ENCODE data around the gene HRCT1. TPM values are rescaled to one million over a fixed set of nuclear protein-coding genes. Genes with fewer than 3 reads are reported as not detected.

Gene HRCT1
- total and polyA plus RNA-seq, 10 donors = 0.52 to 2.5 (median 0.91) TPM; not detected in 4

DNA sequence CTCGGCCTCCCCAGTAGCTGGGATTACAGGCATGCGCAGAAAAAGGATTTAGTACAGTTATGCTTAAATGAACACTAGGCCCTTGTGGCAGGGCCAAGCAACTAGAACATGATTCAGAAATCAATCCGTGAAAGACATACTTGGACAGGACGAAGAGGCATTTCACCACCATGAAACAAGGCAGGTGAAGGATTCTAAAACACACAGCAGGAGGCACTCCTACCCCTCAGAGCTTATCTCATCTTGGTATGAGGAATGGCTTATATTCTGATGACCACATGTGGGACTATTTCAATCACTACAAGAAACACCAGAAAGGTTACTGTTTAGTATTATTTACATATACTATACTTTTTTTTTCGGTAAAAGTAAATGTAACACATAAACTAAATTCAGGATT is 36.3 kb downstream of the HRCT1 start:
- Histone ChIP-seq H3K4me1 (peaks cover 0 to 52% (median 19%) of the 10 kb centered on the region in 6 donors), H3K9me3 (no peaks in the 10 kb centered on the region), H3K36me3 (no peaks in the 10 kb centered on the region), H3K27me3 (replicated peaks in 1 of 7) (peaks cover 0 to 14% (median 0%) of the 10 kb centered on the region in 7 donors), H3K4me3 (no peak overlapping the region), H3K27ac (no peak overlapping the region)
- TF ChIP-seq, protein P1, sequence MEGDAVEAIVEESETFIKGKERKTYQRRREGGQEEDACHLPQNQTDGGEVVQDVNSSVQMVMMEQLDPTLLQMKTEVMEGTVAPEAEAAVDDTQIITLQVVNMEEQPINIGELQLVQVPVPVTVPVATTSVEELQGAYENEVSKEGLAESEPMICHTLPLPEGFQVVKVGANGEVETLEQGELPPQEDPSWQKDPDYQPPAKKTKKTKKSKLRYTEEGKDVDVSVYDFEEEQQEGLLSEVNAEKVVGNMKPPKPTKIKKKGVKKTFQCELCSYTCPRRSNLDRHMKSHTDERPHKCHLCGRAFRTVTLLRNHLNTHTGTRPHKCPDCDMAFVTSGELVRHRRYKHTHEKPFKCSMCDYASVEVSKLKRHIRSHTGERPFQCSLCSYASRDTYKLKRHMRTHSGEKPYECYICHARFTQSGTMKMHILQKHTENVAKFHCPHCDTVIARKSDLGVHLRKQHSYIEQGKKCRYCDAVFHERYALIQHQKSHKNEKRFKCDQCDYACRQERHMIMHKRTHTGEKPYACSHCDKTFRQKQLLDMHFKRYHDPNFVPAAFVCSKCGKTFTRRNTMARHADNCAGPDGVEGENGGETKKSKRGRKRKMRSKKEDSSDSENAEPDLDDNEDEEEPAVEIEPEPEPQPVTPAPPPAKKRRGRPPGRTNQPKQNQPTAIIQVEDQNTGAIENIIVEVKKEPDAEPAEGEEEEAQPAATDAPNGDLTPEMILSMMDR (IDR thresholded peaks at IDR 0.05 in 8 of 11, conservative IDR thresholded peaks at IDR 0.05 in 3 of 11) = no peak
- no peak for TF ChIP-seq POLR2A (IDR thresholded peaks at IDR 0.05)
- TF ChIP-seq POLR2AphosphoS5 (IDR thresholded peaks at IDR 0.05) = no peak
- DNase-seq = no peak
- intact Hi-C loops (cut with DNase I; ENCODE audit: low total_unique reads) = no loop called here
- 79 to 98% (median 96%) methylated on average over 5 of the region's 5 CpGs for WGBS, 5 donors

DNA sequence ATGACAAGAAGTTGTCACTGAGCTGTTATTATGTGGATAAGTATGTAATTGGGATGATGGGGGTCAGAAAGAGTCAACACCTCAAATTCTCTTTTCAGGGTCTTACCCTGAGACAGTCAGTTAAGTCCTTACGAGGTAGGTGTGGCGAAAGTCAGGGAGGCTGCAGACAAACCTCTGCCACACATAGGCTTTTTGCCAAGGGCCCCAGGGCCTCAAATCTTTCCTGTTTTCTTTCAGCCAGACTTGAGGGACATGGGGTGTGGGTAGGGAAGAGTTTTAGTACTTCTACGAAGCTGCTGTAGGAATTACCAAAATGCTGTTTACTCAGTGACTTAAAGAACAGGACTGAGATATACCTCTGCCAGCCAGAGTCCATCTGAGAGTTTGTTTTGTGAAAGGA is 38.2 kb downstream of the HRCT1 start:
- peaks cover 0 to 45% (median 12%) of the 10 kb centered on the region in 6 donors for H3K4me1 ChIP-seq
- no peaks in the 10 kb centered on the region for H3K9me3 ChIP-seq
- no peak for DNase-seq
- H3K36me3 ChIP-seq = no peaks in the 10 kb centered on the region
- no peak overlapping the region for H3K4me3 ChIP-seq
- intact Hi-C loops (cut with DNase I; ENCODE audit: low total_unique reads) = no loop called here
- H3K27ac ChIP-seq = no peak overlapping the region
- peaks cover 0 to 18% (median 0%) of the 10 kb centered on the region in 7 donors for H3K27me3 ChIP-seq (replicated peaks in 1 of 7)
- 71 to 88% (median 85%) methylated on average over 3 of the region's 3 CpGs for WGBS, 5 donors
- TF ChIP-seq POLR2A (IDR thresholded peaks at IDR 0.05) (no peak), POLR2AphosphoS5 (IDR thresholded peaks at IDR 0.05) (no peak)
- TF ChIP-seq, protein P1 (IDR thresholded peaks at IDR 0.05 in 8 of 11, conservative IDR thresholded peaks at IDR 0.05 in 3 of 11) = no peak

DNA sequence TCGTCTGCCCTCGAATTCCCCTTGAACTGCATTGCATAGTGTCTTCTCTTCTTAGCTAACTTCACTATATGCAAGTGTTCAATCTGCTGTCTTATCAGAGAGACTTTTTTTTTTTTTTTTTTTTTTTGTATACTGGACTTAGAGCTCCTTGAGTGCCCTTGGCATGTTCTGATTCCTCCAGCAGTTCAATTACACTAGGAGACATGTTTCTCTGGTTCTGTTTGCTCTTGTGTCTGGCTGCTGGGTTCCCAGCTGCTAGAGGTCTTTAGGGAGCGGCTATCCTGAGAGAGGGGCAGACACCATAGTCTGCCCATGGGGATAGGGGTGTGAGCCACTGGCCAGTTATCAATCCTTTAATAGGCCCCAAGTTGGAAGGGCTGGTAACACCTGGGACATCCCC is 38.8 kb downstream of the HRCT1 start:
- Histone ChIP-seq H3K4me3 (no peak overlapping the region), H3K36me3 (no peaks in the 10 kb centered on the region), H3K4me1 (peaks cover 0 to 51% (median 14%) of the 10 kb centered on the region in 6 donors), H3K27me3 (replicated peaks in 1 of 7) (peaks cover 0 to 23% (median 0%) of the 10 kb centered on the region in 7 donors), H3K9me3 (no peaks in the 10 kb centered on the region), H3K27ac (peak overlapping the region in 4 of 8 donors; percentile 8 to 35 (median 20))
- DNase-seq = no peak
- TF ChIP-seq POLR2A (IDR thresholded peaks at IDR 0.05) = no peak
- TF ChIP-seq, protein P1 (IDR thresholded peaks at IDR 0.05 in 8 of 11, conservative IDR thresholded peaks at IDR 0.05 in 3 of 11) = no peak
- TF ChIP-seq POLR2AphosphoS5 (IDR thresholded peaks at IDR 0.05) = no peak
- intact Hi-C loops (cut with DNase I; ENCODE audit: low total_unique reads) = no loop called here
- WGBS, 5 donors = 63 to 96% (median 86%) methylated on average over 3 of the region's 3 CpGs

DNA sequence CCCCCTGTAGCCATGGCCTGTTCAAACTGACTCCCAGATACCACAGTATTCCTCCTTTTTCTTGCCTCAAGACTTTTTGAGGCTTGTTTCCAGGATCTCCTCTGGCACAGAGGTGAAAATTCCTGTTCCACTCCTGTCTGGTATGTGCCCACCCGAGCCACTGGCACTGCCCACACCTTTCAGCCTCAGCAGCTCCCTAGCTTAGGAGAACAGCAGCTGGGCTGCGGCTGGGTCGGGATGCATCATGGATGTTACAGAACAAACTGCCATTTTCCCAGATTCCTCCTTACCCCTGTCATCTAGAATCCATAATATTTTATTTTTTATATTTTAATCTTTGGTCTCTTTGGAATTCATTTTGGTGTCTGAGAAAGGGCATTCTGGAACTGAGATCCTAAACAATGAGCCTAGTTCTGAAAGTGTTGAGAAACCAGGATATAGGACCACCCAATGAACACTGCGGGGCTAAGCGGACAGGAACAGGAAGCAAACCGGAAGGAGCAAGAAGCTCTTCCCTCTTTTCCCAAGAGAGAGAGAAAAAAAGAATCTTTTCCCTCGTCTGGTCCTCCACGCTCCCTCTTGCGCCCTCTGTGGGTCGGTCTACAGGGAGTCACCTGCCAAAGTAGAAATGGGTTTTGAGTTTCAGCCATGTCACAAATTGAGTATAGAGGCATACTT is 39.5 kb downstream of the HRCT1 start:
- WGBS, 5 donors = 26 to 31% (median 28%) methylated on average over 10 of the region's 10 CpGs
- TF ChIP-seq, protein P1 (IDR thresholded peaks at IDR 0.05 in 8 of 11, conservative IDR thresholded peaks at IDR 0.05 in 3 of 11) = peak; percentile 33 to 81 (median 73)
- TF ChIP-seq POLR2AphosphoS5 (IDR thresholded peaks at IDR 0.05) (no peak), POLR2A (IDR thresholded peaks at IDR 0.05) (no peak)
- peaks cover 0 to 23% (median 0%) of the 10 kb centered on the region in 7 donors for H3K27me3 ChIP-seq (replicated peaks in 1 of 7)
- H3K4me3 ChIP-seq = no peak overlapping the region
- intact Hi-C loops (cut with DNase I; ENCODE audit: low total_unique reads) = no loop called here
- H3K9me3 ChIP-seq = no peaks in the 10 kb centered on the region
- H3K36me3 ChIP-seq = no peaks in the 10 kb centered on the region
- DNase-seq = peak; percentile 85
- H3K4me1 ChIP-seq = peaks cover 0 to 45% (median 14%) of the 10 kb centered on the region in 6 donors
- H3K27ac ChIP-seq = peak overlapping the region in 4 of 8 donors; percentile 8 to 35 (median 20)

Data from spleen (tissue), 11 donors.